Skeletal muscle satellite cell (primary cell): ENCODE data around the gene LY6G5B.

Source experiments
- H3K27me3 ChIP-seq: 2 replicates; pipeline ENCODE4 v1.7.0; 2013; ENCODE audit warnings: low read length; ENCODE audit not compliant: control insufficient read depth, insufficient read depth
- H3K36me3 ChIP-seq: 2 replicates; pipeline ENCODE4 v1.7.0; 2013; ENCODE audit warnings: mild to moderate bottlenecking, control low read depth, low read length; ENCODE audit not compliant: insufficient read depth
- H3K4me1 ChIP-seq: 2 replicates; pipeline ENCODE4 v1.7.0; 2013; ENCODE audit warnings: low read length; ENCODE audit not compliant: control insufficient read depth, insufficient read depth
- H3K4me2 ChIP-seq: 2 replicates; pipeline ENCODE4 v1.7.0; 2013; ENCODE audit warnings: mild to moderate bottlenecking, low read length
- H3K4me3 ChIP-seq: 2 replicates; pipeline ENCODE4 v1.7.0; 2013; ENCODE audit warnings: low read length
- H3K9ac ChIP-seq: 2 replicates; pipeline ENCODE4 v1.7.0; 2013; ENCODE audit warnings: mild to moderate bottlenecking, low read depth, low read length, moderate library complexity
- H3K9me3 ChIP-seq: replicated peaks from 2 replicates; pipeline ENCODE4 v1.7.0; 2013; ENCODE audit warnings: mild to moderate bottlenecking, control low read depth, low read length

The LY6G5B gene

GRCh38 chr6:31631681-31632278 lies 38.0 kb upstream of the LY6G5B start:
- H3K4me3 ChIP-seq, result no peak overlapping the region
- no peak overlapping the region for H3K9ac ChIP-seq
- H3K9me3 ChIP-seq, result no peaks in the 10 kb centered on the region

GRCh38 chr6:31632279-31632946 lies 37.4 kb upstream of the LY6G5B start:
- Histone ChIP-seq H3K27me3 (no peaks in the 10 kb centered on the region), H3K9ac (no peak overlapping the region), H3K4me1 (no peaks in the 10 kb centered on the region), H3K4me3 (no peak overlapping the region), H3K9me3 (no peaks in the 10 kb centered on the region), H3K36me3 (peaks cover 95% of the 10 kb centered on the region), H3K4me2 (no peak overlapping the region)

More at GRCh38 chr6:31631681-31632278, 38.0 kb upstream of the LY6G5B start:
- no peaks in the 10 kb centered on the region for H3K4me1 ChIP-seq
- H3K27me3 ChIP-seq, result no peaks in the 10 kb centered on the region
- peaks cover 96% of the 10 kb centered on the region for H3K36me3 ChIP-seq
- no peak overlapping the region for H3K4me2 ChIP-seq

- Histone ChIP-seq H3K27me3 (no peaks in the 10 kb centered on the region), H3K4me2 (no peak overlapping the region), H3K9ac (no peak overlapping the region), H3K4me1 (no peaks in the 10 kb centered on the region), H3K36me3 (peaks cover 90% of the 10 kb centered on the region), H3K9me3 (no peaks in the 10 kb centered on the region), H3K4me3 (no peak overlapping the region)
Measured at GRCh38 chr6:31633447-31633846, 36.3 kb upstream of the LY6G5B start.

GRCh38 chr6:31634131-31634530 lies 35.6 kb upstream of the LY6G5B start:
- no peak overlapping the region for H3K9ac ChIP-seq
- H3K27me3 ChIP-seq, result no peaks in the 10 kb centered on the region
- no peak overlapping the region for H3K4me3 ChIP-seq
- H3K9me3 ChIP-seq, result no peaks in the 10 kb centered on the region
- H3K4me2 ChIP-seq, result no peak overlapping the region
- peaks cover 4% of the 10 kb centered on the region for H3K4me1 ChIP-seq
- H3K36me3 ChIP-seq, result peaks cover 90% of the 10 kb centered on the region

- Histone ChIP-seq H3K9ac (no peak overlapping the region), H3K4me1 (peaks cover 12% of the 10 kb centered on the region), H3K9me3 (no peaks in the 10 kb centered on the region), H3K4me2 (no peak overlapping the region), H3K27me3 (no peaks in the 10 kb centered on the region), H3K36me3 (peaks cover 90% of the 10 kb centered on the region), H3K4me3 (no peak overlapping the region)
Measured at GRCh38 chr6:31634969-31635575, 34.7 kb upstream of the LY6G5B start.

- Histone ChIP-seq H3K4me1 (peaks cover 14% of the 10 kb centered on the region), H3K9me3 (no peaks in the 10 kb centered on the region), H3K36me3 (peaks cover 91% of the 10 kb centered on the region), H3K27me3 (no peaks in the 10 kb centered on the region), H3K4me2 (no peak overlapping the region), H3K4me3 (no peak overlapping the region), H3K9ac (no peak overlapping the region)
Measured at GRCh38 chr6:31636698-31637596, 32.8 kb upstream of the LY6G5B start.

- Histone ChIP-seq H3K9ac (no peak overlapping the region), H3K9me3 (no peaks in the 10 kb centered on the region), H3K27me3 (no peaks in the 10 kb centered on the region), H3K4me2 (no peak overlapping the region), H3K4me3 (no peak overlapping the region), H3K36me3 (peaks cover 83% of the 10 kb centered on the region), H3K4me1 (peaks cover 14% of the 10 kb centered on the region)
Measured at GRCh38 chr6:31639043-31639442, 30.7 kb upstream of the LY6G5B start.

- H3K36me3 ChIP-seq, result peaks cover 83% of the 10 kb centered on the region
- H3K4me1 ChIP-seq, result peaks cover 14% of the 10 kb centered on the region
- H3K4me2 ChIP-seq, result no peak overlapping the region
- H3K9ac ChIP-seq, result no peak overlapping the region
- no peaks in the 10 kb centered on the region for H3K27me3 ChIP-seq
- H3K9me3 ChIP-seq, result no peaks in the 10 kb centered on the region
- no peak overlapping the region for H3K4me3 ChIP-seq
Measured at GRCh38 chr6:31639449-31639861, 30.3 kb upstream of the LY6G5B start.

GRCh38 chr6:31640612-31641011 lies 29.2 kb upstream of the LY6G5B start:
- Histone ChIP-seq H3K36me3 (peaks cover 83% of the 10 kb centered on the region), H3K27me3 (no peaks in the 10 kb centered on the region), H3K4me3 (no peak overlapping the region), H3K9me3 (no peaks in the 10 kb centered on the region), H3K4me2 (no peak overlapping the region), H3K4me1 (peaks cover 14% of the 10 kb centered on the region), H3K9ac (no peak overlapping the region)

- Histone ChIP-seq H3K4me3 (no peak overlapping the region), H3K36me3 (peaks cover 81% of the 10 kb centered on the region)
Measured at GRCh38 chr6:31641370-31641769, 28.4 kb upstream of the LY6G5B start.

More at GRCh38 chr6:31641370-31641769, 28.4 kb upstream of the LY6G5B start:
- no peak overlapping the region for H3K4me2 ChIP-seq
- H3K4me1 ChIP-seq, result peaks cover 14% of the 10 kb centered on the region
- H3K9ac ChIP-seq, result no peak overlapping the region
- H3K9me3 ChIP-seq, result no peaks in the 10 kb centered on the region
- no peaks in the 10 kb centered on the region for H3K27me3 ChIP-seq
